Right cardiac atrium (tissue), 5 donors: ENCODE data around the gene CHST11. TPM values are rescaled to one million over a fixed set of nuclear protein-coding genes. Genes with fewer than 3 reads are reported as not detected.
A peak's percentile ranks its signal among the peaks of the same experiment; 100 is the strongest.

Experiments
- ATAC-seq, 2 donors: fragments of 200-7000 bp; cut with Tn5 transposase; one replicate each; pipeline versions ENCODE4 v1.8.0 to v1.9.1; 2020; ENCODE audit warnings: moderate library complexity in 2 of 2, mild to moderate bottlenecking in 1 of 2
- DNase-seq, 3 donors: peaks; one replicate each; pipeline ENCODE4 v3.0.0-alpha.2; 2020
- H3K27ac ChIP-seq: one replicate; pipeline ENCODE4 v1.5.1; 2013; ENCODE audit warnings: mild to moderate bottlenecking, low read length, control low read depth, moderate library complexity
- H3K27me3 ChIP-seq: one replicate; pipeline ENCODE4 v1.6.1; 2013; ENCODE audit not compliant: control insufficient read depth, insufficient read depth
- H3K4me1 ChIP-seq: one replicate; pipeline ENCODE4 v1.6.1; 2013; ENCODE audit warnings: low read length; ENCODE audit not compliant: control insufficient read depth, insufficient read depth
- H3K4me3 ChIP-seq: one replicate; pipeline ENCODE4 v1.5.1; 2013; ENCODE audit warnings: low read length, control low read depth
- H3K9me3 ChIP-seq: one replicate; pipeline ENCODE4 v1.6.1; 2013; ENCODE audit warnings: low read length; ENCODE audit not compliant: control insufficient read depth
- WGBS: extraction: QIAGEN DNeasy Blood & Tissue Kit; methylation state at CpG from one replicate; pipeline ENCODE4 v1.1.7; 2013; 5-methylcytosine and 5-hydroxymethylcytosine counted together
- intact Hi-C, 4 donors: fragments of 100-400 bp; cut with DNase I; formaldehyde crosslinking; loops; one replicate each; pipeline versions ENCODE4 v1.11.0 to v1.14.0; 2022 to 2023
- polyA plus RNA-seq: library from polyadenylated mRNA; stranded (reverse); fragments of 200-250 nt; gene quantifications from one replicate; pipeline ENCODE4 v1.2.3, GENCODE V29; 2013
- total RNA-seq, 4 donors: library from RNA; stranded (reverse); fragmentation: NEBNext Ultra II Directional; extraction: Animal tissue kit (Norgen Biotek cat#: 25700); gene quantifications; one replicate each; pipeline ENCODE4 v1.2.1, GENCODE V29; 2021
- donor health status: healthy with polysubstance abuse.
- donor health status: DM: no; HTN: yes; CAD: no.
- donor health status: DM: no; HTN: no; CAD: no.
- donor health status: DM: no; HTN: yes; CAD: no; lungs with severe emphysema.
- donor health status: DM: yes; HTN: yes; CAD: no.

Gene CHST11
- total and polyA plus RNA-seq, 5 donors: 3.1 to 11.8 (median 9.9) TPM

GRCh38 chr12:104767261-104767660, 310.5 kb downstream of the CHST11 start:
- H3K4me1 ChIP-seq: no peaks in the 10 kb centered on the region
- H3K9me3 ChIP-seq: no peaks in the 10 kb centered on the region
- no peak overlapping the region for H3K4me3 ChIP-seq
- no peak for ATAC-seq
- intact Hi-C loops: no loop called here
- H3K27ac ChIP-seq: no peak overlapping the region
- DNase-seq: no peak
- 77% methylated on average over 3 of the region's 3 CpGs for WGBS
- no peaks in the 10 kb centered on the region for H3K27me3 ChIP-seq

DNA sequence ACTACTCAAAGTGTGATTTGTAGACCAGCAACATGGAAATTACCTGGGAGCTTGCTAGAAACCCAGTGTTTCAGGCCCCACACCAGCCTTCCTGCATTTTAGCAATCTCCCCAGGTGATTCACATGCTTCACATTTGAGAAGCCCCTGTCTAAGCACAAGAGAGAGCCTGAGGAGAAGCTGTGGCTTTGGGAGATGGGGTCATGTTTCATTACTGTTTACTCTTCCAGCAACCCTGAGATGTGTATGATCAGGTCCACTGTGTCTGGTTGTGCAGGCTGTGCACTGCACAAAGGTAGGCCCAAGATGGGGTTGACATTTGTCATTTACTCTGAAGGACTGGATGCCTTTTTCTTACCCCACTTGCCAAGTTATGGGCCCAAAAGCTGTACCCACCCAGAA, 311.3 kb downstream of the CHST11 start:
- H3K4me1 ChIP-seq: no peaks in the 10 kb centered on the region
- no peaks in the 10 kb centered on the region for H3K9me3 ChIP-seq
- no peaks in the 10 kb centered on the region for H3K27me3 ChIP-seq
- no peak for ATAC-seq
- no peak for DNase-seq
- H3K27ac ChIP-seq: no peak overlapping the region
- intact Hi-C loops: no loop called here
- no peak overlapping the region for H3K4me3 ChIP-seq

- Histone ChIP-seq H3K9me3 (no peaks in the 10 kb centered on the region), H3K4me1 (no peaks in the 10 kb centered on the region), H3K27ac (no peak overlapping the region), H3K4me3 (no peak overlapping the region), H3K27me3 (no peaks in the 10 kb centered on the region)
- WGBS: 74% methylated on average over 6 of the region's 6 CpGs
- DNase-seq (no peak), ATAC-seq (no peak)
- intact Hi-C loops: no loop called here
These were observed 312.4 kb downstream of the CHST11 start for GRCh38 chr12:104769144-104769561.

DNA sequence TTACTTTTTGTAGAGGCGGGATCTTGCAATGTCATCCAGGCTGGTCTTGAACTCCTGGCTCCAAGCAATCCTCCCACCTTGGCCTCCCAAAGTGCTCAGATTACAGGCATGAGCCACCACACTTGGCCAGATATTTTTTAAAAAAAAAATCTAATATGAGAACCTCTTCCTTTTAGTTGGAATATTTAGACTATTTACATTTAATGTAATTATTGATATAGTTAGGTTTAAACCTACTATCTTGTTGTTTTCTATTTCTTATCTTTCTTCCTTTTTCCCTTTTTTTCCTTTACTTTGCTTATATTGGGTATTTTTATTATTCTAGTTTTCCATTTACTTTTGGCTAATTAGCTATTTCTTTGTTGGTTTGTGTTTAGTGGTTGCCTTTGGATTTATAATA, 315.6 kb downstream of the CHST11 start:
- DNase-seq: no peak
- Histone ChIP-seq H3K9me3 (no peaks in the 10 kb centered on the region), H3K4me1 (no peaks in the 10 kb centered on the region), H3K27me3 (no peaks in the 10 kb centered on the region), H3K4me3 (no peak overlapping the region), H3K27ac (no peak overlapping the region)
- intact Hi-C loops: no loop called here
- 98% methylated on average over 1 of the region's 1 CpG for WGBS
- ATAC-seq: no peak

DNA sequence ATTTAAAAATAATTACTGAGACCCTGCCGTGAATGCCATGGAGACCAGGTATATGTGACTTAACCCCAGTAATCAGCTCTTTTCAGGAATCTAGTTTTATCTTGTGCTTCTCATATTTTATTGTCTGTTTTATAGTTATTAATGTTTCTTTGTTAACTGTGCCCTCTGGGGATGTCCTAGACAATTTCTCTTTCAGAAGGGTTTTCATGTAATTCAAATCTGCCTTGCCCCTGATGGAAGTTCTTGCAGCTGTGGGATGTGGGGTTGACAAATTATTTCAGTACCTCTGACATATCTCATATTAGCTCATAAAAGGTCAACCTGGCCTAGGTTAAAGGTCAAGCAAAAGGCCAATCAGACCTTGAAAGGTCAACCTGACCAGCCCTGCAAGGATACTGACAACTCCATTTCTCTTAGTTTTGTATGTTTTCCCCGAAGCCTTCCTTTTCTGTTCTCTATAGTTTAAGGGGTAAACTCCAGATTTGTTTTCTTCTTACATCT, 319.0 kb downstream of the CHST11 start:
- 89% methylated on average over 2 of the region's 2 CpGs for WGBS

DNA sequence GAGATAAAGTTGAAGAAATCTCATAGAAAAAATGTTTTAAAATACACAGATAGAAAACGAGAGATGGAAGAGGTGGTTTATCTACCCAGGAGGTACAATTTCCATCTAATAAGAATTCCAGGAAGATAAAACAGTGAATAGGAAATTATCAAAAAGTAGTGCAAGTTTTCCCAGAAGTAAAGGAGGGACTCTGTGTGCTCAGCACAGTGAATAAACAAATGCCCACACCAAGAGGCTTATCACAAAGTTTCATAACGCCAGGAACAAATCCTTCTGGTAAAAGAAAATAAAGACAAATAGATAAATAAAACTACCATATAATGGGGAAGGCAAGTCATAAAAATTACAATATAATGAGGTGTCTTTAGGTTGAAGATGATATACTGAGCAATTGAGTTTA, 322.4 kb downstream of the CHST11 start:
- DNase-seq: no peak
- intact Hi-C loops: no loop called here
- H3K27me3 ChIP-seq: no peaks in the 10 kb centered on the region
- no peaks in the 10 kb centered on the region for H3K4me1 ChIP-seq
- ATAC-seq: peak; percentile 14 to 70
- WGBS: 30% methylated on average over 2 of the region's 2 CpGs
- no peak overlapping the region for H3K27ac ChIP-seq
- H3K4me3 ChIP-seq: no peak overlapping the region
- H3K9me3 ChIP-seq: peaks cover 3% of the 10 kb centered on the region

More for the DNA sequence above, 319.0 kb downstream of the CHST11 start:
- Histone ChIP-seq H3K27ac (no peak overlapping the region), H3K4me3 (no peak overlapping the region), H3K27me3 (no peaks in the 10 kb centered on the region), H3K9me3 (peaks cover 3% of the 10 kb centered on the region), H3K4me1 (no peaks in the 10 kb centered on the region)
- no peak for ATAC-seq
- no peak for DNase-seq
- intact Hi-C loops: no loop called here

- Histone ChIP-seq H3K4me1 (no peaks in the 10 kb centered on the region), H3K4me3 (no peak overlapping the region), H3K9me3 (peaks cover 3% of the 10 kb centered on the region), H3K27ac (no peak overlapping the region), H3K27me3 (no peaks in the 10 kb centered on the region)
- 85% methylated on average over 3 of the region's 3 CpGs for WGBS
- intact Hi-C loops: no loop called here
- no peak for DNase-seq
- no peak for ATAC-seq
These were observed 325.5 kb downstream of the CHST11 start for GRCh38 chr12:104782296-104782695.

DNA sequence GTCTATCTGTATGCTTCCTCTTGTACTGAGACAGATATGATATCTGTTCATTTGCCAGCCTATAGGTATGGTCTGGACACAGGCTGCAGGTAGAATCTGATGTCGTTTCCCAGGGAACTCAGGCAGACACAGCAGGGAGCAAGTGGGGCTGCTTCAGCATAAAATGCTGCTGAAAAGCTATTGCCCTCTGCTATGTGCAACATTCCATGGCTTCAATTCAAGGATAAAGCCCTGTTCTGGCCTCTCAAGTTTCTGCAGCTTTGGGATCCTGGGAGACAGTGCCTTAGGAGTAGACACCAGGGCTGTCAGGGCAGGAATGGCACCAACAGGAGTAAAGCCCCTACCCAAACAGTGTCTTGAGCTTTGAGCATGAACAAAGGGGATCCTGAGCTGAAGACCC, 327.8 kb downstream of the CHST11 start:
- H3K27ac ChIP-seq: no peak overlapping the region
- peak in 1 of 2 donors; percentile 52 for ATAC-seq
- intact Hi-C loops: no loop called here
- H3K27me3 ChIP-seq: no peaks in the 10 kb centered on the region
- H3K9me3 ChIP-seq: peaks cover 3% of the 10 kb centered on the region
- no peaks in the 10 kb centered on the region for H3K4me1 ChIP-seq
- DNase-seq: no peak
- WGBS: 39% methylated on average over 1 of the region's 1 CpG
- no peak overlapping the region for H3K4me3 ChIP-seq

DNA sequence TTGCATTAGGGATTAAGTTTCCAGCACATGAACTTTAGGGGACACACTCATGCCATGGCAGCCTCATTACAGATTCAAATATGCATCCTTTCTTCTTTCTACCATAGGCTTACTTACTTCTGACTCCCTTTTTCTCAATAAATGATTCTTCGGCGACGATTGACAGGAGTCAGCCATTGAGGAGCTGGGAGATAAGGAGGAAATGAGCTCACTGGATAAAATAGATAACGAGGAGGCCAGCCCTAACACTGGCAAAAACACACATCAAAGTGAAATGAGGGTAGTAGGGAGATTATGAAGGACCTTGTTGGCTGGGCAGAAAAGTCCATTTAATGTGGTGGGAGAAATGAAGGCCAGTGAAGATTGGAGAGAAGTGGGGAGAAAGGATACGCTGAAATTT, 329.1 kb downstream of the CHST11 start:
- ATAC-seq: no peak
- Histone ChIP-seq H3K4me1 (no peaks in the 10 kb centered on the region), H3K27ac (no peak overlapping the region), H3K27me3 (no peaks in the 10 kb centered on the region), H3K4me3 (no peak overlapping the region), H3K9me3 (no peaks in the 10 kb centered on the region)
- intact Hi-C loops: no loop called here
- WGBS: 77% methylated on average over 5 of the region's 5 CpGs
- no peak for DNase-seq

DNA sequence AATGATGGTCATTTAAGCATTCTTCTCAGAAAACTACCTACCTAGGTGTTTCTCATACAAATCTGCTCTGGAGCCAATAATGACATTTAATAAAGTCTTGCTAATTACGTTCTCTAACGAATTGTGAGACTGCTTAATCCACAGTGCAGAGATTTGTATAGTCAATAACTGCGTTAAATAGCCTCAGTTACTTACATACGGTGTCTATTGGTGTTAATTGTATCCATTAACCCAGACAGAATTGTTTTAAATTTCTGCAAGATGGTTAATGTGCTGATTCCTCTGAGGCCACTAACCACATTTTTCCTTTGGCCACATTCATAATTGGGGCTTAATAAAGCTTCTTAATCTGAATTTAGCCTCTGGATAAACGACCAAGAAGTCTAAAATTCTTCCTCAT, 329.6 kb downstream of the CHST11 start:
- 93% methylated on average over 5 of the region's 5 CpGs for WGBS
- H3K27ac ChIP-seq: no peak overlapping the region
- H3K27me3 ChIP-seq: no peaks in the 10 kb centered on the region
- no peak overlapping the region for H3K4me3 ChIP-seq
- DNase-seq: no peak
- no peak for ATAC-seq
- H3K4me1 ChIP-seq: no peaks in the 10 kb centered on the region
- intact Hi-C loops: no loop called here
- H3K9me3 ChIP-seq: no peaks in the 10 kb centered on the region

DNA sequence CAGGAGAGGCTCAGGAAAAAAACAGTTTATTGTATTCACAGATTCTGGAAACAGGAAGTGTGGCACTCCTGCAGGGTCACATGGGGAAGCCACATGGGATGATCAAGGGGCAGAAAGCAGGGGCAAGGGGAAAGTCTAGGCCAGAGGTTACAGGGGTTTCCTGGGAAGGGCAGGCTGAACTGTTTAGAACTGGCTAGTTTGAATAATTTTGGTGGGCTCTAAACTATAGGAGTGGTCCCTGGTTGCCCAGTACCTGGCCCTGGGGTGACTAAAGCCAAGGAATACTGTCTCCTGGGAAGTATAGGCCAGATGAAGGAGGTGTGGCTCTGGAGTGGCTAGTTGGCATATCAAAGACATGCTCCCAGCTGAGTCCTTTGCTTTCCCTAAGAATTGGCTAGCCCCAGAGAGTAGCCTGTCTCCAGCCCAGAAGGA, 332.1 kb downstream of the CHST11 start:
- Histone ChIP-seq H3K27me3 (no peaks in the 10 kb centered on the region), H3K4me3 (no peak overlapping the region), H3K9me3 (no peaks in the 10 kb centered on the region), H3K4me1 (no peaks in the 10 kb centered on the region), H3K27ac (no peak overlapping the region)
- no peak for DNase-seq
- intact Hi-C loops: no loop called here
- no peak for ATAC-seq
